Osteoblast (primary cell): ENCODE results near the gene GRAMD1B. TPM values are rescaled to one million over a fixed set of nuclear protein-coding genes. Genes with fewer than 3 reads are reported as not detected.

Experiments
- DNase-seq: peaks from one replicate; pipeline ENCODE4 v3.0.0; 2011; ENCODE audit warnings: low spot score, mixed read lengths; ENCODE audit not compliant: insufficient read length; ENCODE audit errors: missing footprints
- H2AFZ ChIP-seq: 2 replicates; pipeline ENCODE4 v1.6.0; 2011; ENCODE audit warnings: mild to moderate bottlenecking, low read length
- H3K27ac ChIP-seq: 2 replicates; pipeline ENCODE4 v1.5.1; 2011; ENCODE audit warnings: mild to moderate bottlenecking, low read depth, low read length, moderate library complexity
- H3K27me3 ChIP-seq: 2 replicates; pipeline ENCODE4 v1.6.0; 2012; ENCODE audit warnings: mild to moderate bottlenecking, control low read depth, inconsistent platforms, low read length, moderate library complexity; ENCODE audit not compliant: insufficient read depth
- H3K36me3 ChIP-seq: 2 replicates; pipeline ENCODE4 v1.5.1; 2011; ENCODE audit warnings: mild to moderate bottlenecking, low read length, control low read depth, moderate library complexity; ENCODE audit not compliant: insufficient read depth
- H3K4me1 ChIP-seq: 2 replicates; pipeline ENCODE4 v1.5.1; 2011; ENCODE audit warnings: mild to moderate bottlenecking, low read length, control low read depth, moderate library complexity; ENCODE audit not compliant: insufficient read depth
- H3K4me2 ChIP-seq: 2 replicates; pipeline ENCODE4 v1.6.0; 2011; ENCODE audit warnings: mild to moderate bottlenecking, low read length; ENCODE audit not compliant: insufficient read depth
- H3K4me3 ChIP-seq: fragments of 200-600 bp; sonication (generic); 3 replicates; pipeline ENCODE4 v1.5.1; 2012; ENCODE audit warnings: mild to moderate bottlenecking, low read length, inconsistent platforms; ENCODE audit not compliant: insufficient read depth
- H3K79me2 ChIP-seq: 2 replicates; pipeline ENCODE4 v1.6.0; 2012; ENCODE audit warnings: mild to moderate bottlenecking, low read length, control low read depth, inconsistent platforms; ENCODE audit not compliant: insufficient read depth
- H3K9me3 ChIP-seq: 2 replicates; pipeline ENCODE4 v1.5.1; 2011; ENCODE audit warnings: low read depth, low read length, control low read depth
- H4K20me1 ChIP-seq: 2 replicates; pipeline ENCODE4 v1.6.0; 2012; ENCODE audit warnings: mild to moderate bottlenecking, low read length, control low read depth; ENCODE audit not compliant: insufficient read depth
- CTCF ChIP-seq: IDR thresholded peaks from 2 replicates; pipeline ENCODE4 v1.5.1; 2011; ENCODE audit warnings: mild to moderate bottlenecking, low read depth, low read length, moderate library complexity; ENCODE audit errors: extremely low read depth
- total RNA-seq: library from RNA; depleted of rRNA; stranded (reverse); fragments of >200 nt; gene quantifications from 2 replicates; pipeline ENCODE4 v1.2.3, GENCODE V29; 2012

GRAMD1B gene
- total RNA-seq, 1 donor, result 15.2 TPM

GRCh38 chr11:123469089-123469488 lies 39.0 kb downstream of the GRAMD1B start:
- H3K79me2 ChIP-seq, result peaks cover 72% of the 10 kb centered on the region
- no peak for TF ChIP-seq CTCF
- no peak overlapping the region for H2AFZ ChIP-seq
- peaks cover 14% of the 10 kb centered on the region for H3K4me1 ChIP-seq
- no peak overlapping the region for H3K4me2 ChIP-seq
- no peaks in the 10 kb centered on the region for H3K27me3 ChIP-seq
- no peaks in the 10 kb centered on the region for H4K20me1 ChIP-seq
- H3K36me3 ChIP-seq, result no peaks in the 10 kb centered on the region
- H3K9me3 ChIP-seq, result no peaks in the 10 kb centered on the region
- no peak overlapping the region for H3K4me3 ChIP-seq
- DNase-seq, result no peak
- no peak overlapping the region for H3K27ac ChIP-seq

DNA sequence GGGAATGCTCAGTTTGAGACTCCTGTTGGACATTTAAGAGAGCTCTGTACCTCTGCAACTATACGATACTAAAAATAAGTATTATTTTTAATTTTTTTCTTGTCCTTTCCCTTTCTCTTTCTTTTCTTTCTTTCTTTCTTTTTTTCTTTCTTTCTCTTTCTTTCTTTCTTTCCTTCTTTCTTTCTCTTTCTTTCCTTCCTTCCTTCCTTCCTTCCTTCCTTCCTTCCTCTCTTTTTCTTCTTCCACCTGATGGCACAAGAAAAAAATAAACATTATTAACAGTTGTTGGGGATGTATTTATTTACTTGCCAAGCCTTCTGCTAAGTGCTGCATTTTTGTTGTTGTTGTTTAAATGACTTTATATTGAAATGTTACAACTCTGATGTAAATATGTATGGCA lies 39.5 kb downstream of the GRAMD1B start:
- H3K4me3 ChIP-seq, result no peak overlapping the region
- H3K4me1 ChIP-seq, result peaks cover 18% of the 10 kb centered on the region
- no peaks in the 10 kb centered on the region for H3K27me3 ChIP-seq
- TF ChIP-seq CTCF, result no peak
- H4K20me1 ChIP-seq, result no peaks in the 10 kb centered on the region
- DNase-seq, result no peak
- H3K4me2 ChIP-seq, result no peak overlapping the region
- no peaks in the 10 kb centered on the region for H3K36me3 ChIP-seq
- H3K27ac ChIP-seq, result no peak overlapping the region
- H2AFZ ChIP-seq, result no peak overlapping the region
- peaks cover 69% of the 10 kb centered on the region for H3K79me2 ChIP-seq
- H3K9me3 ChIP-seq, result no peaks in the 10 kb centered on the region

- DNase-seq, result no peak
- Histone ChIP-seq H3K27ac (peak overlapping the region; percentile 1), H2AFZ (no peak overlapping the region), H4K20me1 (no peaks in the 10 kb centered on the region), H3K4me2 (no peak overlapping the region), H3K27me3 (no peaks in the 10 kb centered on the region), H3K36me3 (no peaks in the 10 kb centered on the region), H3K79me2 (peaks cover 62% of the 10 kb centered on the region), H3K4me1 (peaks cover 31% of the 10 kb centered on the region), H3K4me3 (no peak overlapping the region), H3K9me3 (no peaks in the 10 kb centered on the region)
- TF ChIP-seq CTCF, result no peak
Observed at GRCh38 chr11:123470842-123471241, 40.8 kb downstream of the GRAMD1B start.

GRCh38 chr11:123472236-123472935 lies 42.3 kb downstream of the GRAMD1B start:
- Histone ChIP-seq H3K4me3 (no peak overlapping the region), H3K27me3 (no peaks in the 10 kb centered on the region), H3K4me2 (no peak overlapping the region), H3K36me3 (no peaks in the 10 kb centered on the region), H3K9me3 (no peaks in the 10 kb centered on the region), H3K79me2 (peaks cover 60% of the 10 kb centered on the region), H2AFZ (no peak overlapping the region), H3K27ac (peak overlapping the region; percentile 96), H4K20me1 (no peaks in the 10 kb centered on the region), H3K4me1 (peaks cover 31% of the 10 kb centered on the region)
- DNase-seq, result no peak
- no peak for TF ChIP-seq CTCF
